HG02884 (cell line): Measurements from ENCODE around the gene TIGAR.

ENCODE experiments used
- ATAC-seq: cut with Tn5 transposase; IDR thresholded peaks from one replicate; pipeline ENCODE4 v1.9.1; 2021; ENCODE audit warnings: mild to moderate bottlenecking, moderate library complexity; ENCODE audit not compliant: unreplicated experiment

The TIGAR gene

DNA sequence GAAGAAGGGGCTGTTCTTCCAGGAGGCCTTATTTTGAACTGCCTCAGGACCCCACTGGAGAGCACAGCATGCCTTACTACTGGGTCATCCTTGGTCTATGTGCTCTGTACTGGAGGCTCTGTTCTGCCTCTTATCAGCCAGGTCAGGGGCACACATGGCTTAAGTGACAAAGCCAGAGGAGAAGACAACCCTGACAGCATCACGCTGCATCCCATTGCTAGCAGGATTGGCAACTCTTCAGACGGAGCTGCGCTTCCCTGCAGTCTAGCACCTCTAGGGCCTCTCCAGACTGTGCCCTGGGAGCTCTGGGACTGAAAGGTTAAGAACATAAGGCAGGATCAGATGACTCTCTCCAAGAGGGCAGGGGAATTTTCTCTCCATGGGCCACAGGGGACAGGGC lies 17.3 kb upstream of the TIGAR start:
- ATAC-seq = no peak

DNA sequence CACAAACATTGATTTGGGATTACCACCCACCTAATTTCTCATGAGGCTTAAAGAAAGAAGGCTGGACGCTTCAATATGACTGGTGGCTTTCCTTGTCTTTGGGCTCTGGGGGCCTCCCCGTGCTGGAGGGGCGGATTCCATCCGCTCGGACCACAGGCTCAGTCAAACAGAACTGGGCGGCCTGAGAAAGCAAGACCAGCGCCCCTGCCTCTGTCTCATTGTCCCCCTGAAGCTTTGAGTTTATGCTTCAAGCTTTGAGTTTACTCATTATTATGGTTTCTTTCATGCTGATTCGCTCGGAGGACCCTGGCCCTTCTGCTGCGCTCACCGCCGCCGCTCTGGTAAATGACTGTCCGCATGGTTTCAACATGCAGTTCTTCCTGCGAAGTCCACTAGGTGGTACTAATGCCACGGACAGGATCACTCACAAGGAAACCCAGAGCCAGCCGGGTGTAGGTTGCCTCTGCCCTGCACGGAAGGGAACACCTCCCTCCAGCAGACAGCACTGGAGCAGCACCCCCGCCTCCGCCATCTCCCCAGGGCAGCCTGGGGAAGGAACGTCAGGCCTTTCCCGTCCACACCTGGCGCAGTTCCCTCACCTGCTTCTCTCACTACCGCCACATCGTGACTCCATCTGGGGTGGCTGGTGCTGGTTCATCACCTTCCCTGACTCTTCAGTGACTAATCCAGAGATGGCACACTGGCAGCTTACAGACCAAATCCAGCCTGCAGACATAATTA lies 13.2 kb upstream of the TIGAR start:
- ATAC-seq = no peak

DNA sequence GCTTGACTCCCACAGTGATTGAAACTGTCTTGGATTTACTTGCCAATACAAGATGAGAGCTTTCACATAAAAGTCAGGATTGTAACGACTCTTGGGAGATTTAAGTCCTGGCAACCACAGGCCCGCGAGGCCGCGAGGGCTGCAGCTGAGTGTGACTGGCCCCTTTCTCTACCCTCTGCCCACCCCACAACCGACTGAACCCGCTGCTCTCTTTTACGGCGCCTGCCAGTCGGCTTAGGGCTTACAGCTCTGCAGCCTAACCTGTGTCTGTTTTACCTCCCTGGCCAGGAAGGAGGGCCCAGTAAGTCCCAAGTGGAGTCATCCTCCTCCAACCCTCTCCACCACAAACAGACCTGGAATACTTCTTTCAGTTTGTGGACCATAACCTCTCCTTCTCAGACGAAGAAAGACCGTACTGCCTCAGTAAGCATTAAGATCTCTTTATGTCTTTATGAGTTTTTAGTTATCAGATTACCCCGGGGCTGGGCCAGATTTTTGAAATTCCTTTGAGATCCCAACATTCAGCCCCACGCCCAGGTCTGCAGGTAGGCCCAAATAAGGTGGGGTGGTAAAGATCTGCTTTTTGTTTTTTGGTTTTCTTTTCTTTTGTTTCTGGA lies 12.6 kb upstream of the TIGAR start:
- ATAC-seq = no peak

DNA sequence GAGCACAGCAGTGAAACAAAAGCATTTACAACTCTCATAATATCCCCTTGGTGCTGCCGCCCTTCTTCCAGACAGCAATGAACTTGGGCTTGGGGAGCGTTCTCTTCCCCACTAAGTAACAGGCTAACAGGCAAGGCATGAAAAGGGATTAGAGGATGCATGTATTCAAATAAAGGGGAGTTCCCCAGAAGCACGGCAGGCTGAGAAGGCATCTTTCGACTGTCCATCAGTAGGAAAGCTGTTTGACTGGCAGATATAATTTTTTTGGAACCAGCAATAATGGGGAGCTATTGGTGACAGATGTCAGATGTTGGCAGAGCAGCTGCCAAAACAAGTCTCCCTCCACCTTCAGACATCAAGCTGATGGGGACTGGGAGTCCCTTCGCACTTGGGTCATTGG lies 9.2 kb upstream of the TIGAR start:
- no peak for ATAC-seq

DNA sequence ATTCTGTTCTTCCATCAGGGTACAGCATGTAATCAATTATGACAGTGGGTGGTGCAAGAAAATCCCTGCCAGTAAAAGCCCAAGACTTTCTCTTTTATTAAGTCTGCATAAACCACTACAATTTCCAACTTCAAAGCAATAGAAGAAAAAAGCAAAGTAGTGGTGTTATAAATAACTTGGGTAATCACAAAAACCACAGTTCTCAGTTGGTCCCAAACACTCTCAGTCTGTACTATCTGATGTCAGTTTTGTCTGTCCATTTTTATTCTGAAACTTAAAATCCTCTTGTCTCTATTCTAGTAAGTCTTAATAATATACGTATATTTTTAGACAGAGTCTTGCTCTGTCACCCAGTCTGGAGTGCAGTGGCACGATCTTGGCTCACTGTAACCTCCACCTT lies 8.8 kb upstream of the TIGAR start:
- no peak for ATAC-seq

DNA sequence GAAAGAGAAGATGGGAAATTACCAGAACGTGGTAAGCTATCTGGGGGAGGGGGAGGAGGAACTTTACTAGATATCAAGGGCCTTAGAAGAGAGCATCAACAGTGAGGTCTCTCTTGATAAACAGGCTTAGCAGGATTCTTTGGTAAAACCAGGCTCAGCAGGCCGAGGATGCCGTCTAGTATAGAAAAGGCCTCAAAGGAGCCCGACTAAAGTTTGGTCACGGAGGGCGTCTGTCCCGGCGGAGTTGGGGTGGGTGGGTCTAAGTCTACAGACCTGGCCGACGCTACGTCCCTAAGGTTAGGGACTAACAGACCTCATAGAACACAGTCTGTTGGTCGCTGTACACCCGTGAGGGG lies 538 bp upstream of the TIGAR start:
- ATAC-seq = peak; percentile 30

DNA sequence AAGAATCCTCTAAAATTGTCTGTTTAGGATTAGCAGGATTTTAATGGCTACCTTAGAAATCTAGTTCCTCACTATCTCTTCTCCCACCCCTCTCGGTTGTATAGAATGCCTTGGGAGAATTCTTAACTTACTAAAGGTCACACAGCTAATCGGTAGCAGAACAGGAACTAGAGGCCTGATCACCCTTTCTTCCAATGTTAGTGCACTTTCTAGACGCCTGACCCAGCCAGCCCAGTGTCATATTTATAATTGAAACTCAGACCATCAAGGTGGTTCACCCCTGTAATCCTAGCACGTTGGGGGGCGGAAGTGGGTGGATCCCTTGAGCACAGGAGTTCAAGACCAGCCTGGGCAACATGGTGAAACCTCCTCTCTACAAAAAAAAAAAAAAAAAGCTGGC lies 1.7 kb downstream of the TIGAR start:
- ATAC-seq = no peak

DNA sequence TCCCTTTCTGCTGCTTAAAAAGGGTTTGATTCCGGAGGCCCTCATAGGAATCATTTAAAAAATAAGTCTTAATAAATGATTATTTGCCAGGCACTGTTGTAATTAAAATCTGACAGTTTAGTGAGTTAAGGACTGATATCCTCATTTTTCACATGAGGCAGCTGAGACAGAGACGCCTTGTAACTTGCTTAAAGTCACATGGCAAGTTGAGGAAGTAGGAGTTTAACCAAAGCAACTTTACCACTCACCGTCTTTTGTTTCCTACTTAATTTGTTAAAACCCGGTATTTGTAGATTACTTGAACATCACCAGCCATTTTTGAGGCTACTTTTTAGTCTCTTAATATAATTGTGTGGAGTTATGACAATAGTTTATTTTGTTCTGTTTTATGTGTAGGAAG lies 2.4 kb downstream of the TIGAR start:
- ATAC-seq = no peak

DNA sequence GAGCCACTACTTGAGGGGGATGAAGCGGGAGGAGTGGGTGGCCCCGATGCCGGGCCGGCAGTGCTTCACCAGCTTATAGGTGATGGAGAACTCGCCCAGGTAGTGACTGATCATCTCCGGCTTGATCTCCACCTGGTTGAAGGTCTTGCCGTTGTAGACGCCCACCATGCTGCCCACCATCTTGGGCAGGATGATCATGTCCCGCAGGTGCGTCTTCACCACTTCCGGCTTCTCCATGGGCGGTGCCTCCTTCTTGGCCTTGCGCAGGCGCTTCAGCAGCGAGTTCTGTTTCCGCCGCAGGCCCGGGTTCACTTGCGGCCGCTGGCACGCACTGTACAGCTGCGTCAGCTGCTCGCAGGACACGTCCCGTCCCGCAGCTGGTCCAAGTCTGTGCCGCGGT lies 3.4 kb downstream of the TIGAR start:
- no peak for ATAC-seq

DNA sequence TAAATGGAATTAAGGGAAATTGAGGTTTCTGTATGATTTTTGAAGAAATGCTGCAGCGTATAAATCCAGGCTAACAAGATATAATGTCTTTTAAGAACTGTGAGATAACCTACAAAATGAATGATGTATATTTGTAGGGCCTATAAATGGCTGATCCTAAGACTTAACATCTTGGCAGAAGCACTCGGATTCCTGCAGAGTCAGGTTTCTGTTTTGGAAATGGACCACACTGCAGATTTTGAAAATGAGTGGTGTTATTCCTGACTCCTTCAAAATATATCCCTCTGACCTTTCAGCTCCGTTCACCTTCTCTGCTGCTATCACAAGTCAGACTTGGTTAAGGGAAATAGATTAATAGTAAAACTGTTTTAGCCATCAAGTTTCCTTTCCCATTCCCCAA lies 5.0 kb downstream of the TIGAR start:
- ATAC-seq = no peak

DNA sequence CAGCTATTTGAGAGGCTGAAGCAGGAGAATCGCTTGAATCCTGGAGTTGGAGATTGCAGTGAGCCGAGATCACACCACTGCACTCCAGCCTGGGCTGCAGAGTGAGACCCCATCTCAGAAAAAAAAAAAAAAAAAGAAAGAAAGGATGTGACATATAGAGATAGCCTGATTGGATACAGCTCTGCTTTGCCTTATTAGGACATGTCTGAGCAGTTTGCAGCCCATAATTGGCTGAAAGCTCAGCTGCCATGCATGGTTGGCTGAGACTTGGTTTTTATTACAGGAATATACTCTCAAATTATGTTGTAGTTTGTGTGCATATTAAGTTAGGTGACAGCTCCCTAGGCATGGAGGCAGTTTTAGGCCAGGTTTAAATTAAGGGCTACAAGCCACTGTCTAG lies 6.3 kb downstream of the TIGAR start:
- no peak for ATAC-seq

DNA sequence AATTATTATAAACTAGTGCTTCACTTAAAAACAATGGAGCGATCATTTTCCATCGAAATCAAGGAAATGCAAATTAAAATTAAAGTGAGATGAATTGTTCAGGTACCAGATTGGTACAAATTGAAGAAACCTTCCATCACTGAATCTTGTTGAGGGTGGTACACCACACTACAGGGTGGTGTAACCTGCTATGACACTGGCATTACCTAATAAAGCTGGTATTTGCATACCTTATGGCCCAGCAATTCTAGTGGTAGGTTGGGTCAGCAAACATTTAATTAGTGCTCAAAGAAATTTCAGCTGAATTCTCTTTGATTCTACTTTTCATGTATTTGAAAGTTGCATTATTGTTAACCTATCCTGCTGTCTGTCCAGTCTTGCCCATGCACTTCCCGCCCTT lies 9.2 kb downstream of the TIGAR start:
- no peak for ATAC-seq

DNA sequence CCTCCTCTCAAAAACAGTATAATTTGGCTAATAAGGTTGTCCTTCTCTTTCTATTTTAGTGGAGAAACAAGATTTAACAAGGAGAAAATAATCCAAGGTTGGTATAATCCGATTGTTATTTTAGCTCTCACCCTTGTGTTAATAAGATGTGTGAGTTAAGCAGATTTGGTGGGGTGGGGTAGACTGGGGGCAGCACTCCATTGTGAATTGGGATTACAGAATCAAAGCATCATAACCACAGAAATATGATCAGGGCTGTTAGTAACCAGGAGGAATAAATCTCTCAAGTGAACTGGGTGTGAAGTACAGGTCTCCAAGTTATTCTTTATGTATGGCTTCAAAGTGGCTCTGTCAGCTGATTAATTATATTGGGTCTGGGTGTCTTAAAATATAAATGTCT lies 10.2 kb downstream of the TIGAR start:
- ATAC-seq = no peak

DNA sequence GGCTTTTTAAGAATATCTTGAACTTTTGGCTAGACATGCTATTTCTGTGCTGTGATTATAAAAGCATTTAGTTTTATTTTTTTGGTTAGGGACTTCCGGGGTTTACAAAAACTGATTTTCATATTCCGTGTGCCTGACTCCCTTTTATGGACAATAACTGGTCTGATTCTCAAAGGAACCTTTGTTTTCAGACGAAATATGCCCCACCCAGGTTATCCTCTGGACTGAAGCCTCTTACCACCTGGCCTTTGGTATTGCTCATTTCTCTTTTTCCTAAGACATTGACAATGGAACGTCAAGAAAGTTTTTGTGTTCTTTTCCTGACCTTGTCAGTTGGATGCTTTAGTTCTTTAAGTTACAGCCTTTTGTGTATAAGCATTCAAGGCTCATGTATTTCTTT lies 10.8 kb downstream of the TIGAR start:
- no peak for ATAC-seq

DNA sequence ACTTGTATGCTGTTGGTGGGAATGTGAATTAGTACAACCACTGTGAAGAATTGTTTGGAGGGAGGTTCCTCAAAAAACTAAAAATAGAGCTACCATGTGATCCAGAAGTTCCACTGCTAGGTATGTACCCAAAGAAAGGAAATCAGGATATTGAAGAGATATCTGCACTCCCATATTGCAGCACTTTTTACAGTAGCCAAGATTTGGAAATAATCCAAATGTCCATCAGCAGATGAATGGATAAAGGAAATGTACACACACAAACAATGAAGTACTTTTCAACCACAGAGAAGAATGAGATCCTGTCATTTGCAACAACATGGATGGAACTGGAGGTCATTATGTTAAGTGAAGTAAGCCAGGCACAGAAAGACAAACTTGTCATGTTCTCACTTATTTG lies 25.9 kb downstream of the TIGAR start:
- no peak for ATAC-seq

DNA sequence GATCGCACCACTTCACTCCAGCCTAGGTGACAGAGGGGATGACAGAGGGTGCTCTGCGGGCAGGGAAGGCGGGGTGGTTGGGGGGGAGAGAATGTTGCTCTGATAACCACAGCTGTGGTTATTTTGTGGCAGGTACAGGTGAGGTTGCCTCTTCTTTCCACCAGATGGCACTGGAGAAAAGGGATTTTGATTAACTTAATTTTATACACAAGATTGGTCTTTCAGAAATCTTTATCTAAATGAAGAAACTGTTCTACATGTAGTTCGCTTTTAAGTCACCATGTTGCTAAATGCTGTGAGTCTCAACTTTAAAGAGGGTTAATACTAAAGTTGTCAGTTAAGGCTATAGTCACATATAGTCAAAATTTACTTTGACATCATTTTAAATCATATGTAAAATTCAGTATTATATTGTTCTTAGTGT lies 32.8 kb downstream of the TIGAR start:
- ATAC-seq = no peak

DNA sequence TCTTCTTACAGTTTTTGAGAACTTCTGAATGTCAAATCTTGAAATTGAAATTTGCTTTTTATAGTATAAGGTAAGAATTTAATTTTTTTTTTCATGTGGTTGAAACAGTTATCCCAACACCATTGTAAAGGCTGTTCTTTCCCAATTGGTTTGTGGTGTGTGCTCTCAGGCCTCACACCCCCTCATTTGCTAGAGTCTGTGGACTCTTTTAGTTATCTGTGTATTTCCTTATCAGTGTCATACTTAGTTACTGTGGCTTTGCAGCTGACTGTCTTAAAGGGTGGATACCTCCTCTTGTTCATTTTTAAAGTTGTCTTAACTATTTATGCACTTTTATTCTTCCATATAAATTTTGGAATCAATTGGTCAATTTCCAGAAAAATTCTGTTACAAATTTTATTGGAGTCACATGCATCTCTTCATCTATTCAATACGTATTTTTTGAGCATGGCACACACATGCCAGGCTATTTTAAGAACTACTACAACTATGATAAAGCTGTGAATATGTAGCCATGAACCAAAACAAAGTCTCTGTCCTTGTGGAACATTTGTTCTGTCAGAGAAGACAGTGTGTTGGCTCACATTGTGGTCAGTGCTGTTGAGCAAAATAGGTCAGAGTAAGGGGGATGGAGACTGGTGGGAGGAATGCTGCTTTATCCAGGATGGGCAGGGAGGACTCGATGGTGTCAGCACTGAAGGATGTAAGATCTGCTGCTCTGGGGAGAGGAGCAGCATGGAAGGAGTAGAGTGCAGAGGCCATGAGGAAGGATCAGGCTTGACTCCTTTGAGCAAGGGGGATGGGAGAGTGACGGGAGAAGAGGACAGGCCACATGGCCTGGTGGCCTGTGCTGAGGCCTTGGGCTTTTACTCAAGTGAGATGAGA lies 34.4 kb downstream of the TIGAR start:
- no peak for ATAC-seq

DNA sequence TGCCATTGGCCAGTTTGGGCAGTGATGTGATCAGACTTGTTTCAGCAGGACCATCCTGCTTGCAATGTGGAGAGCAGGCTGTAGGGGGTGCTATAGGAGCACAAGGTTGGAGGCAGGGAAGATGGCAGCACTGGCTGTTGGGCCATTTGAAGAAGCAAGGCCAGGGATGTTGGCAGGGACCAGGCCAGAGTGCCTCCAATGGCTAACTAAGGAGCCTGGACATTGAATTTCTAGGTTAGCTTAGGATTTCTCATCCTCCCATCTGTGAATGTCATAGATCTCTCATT lies 35.0 kb downstream of the TIGAR start:
- ATAC-seq = no peak

DNA sequence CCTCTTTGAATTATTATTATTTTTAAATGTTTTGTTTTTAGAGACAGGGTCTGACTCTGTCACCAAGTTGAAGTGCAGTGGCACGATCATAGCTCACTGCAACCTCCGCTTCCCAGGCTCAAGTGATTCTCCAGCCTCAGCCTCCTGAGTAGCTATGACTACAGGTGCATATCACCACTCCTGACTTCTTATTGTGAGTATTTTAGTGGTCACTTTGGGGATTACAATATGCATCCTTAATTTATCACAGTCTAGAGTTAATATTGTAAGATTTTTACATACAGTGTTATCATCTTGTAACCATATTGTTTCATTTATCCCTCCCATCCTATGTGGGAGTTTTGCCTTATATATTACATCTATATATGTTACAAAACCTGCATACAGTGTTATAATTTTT lies 45.1 kb downstream of the TIGAR start:
- ATAC-seq = no peak

DNA sequence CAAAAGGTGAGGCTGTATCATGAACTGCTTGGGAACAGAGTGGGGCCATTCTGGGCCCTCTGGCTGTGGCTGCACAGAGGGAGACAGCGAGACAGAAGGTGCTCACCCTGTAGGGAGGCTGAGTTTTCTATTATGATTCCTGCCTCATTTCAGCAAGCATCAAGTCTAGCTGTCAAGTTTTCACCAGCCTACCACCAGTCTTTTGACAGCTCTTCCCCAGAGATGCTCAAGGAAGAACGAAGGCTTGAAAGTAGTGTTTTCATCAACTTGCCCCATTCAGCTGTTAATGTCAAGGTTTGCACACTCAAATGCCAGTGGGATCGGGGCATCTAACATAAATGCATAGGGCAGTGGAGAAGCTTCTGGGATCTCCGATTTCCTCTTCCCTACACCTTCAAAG lies 48.5 kb downstream of the TIGAR start:
- ATAC-seq = no peak

DNA sequence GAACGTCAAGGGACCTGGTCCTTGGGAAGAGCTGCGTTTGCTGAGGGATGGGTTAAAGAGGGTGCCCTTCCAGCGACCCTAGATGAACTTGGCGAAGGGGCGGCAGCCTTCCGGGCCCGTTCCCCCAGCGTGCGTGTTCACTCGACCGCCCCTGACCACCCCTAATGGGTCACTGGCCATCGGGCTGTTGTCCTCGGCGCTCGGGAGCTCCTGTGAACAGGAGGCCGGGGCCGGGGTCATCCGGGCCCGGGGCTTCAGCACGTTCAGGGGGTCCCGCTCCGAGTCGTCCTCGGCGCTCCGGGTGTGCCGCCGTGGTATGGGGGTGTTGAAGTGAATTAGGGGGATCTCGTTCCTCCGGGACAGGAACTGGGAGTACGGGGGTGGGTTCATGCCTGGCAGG lies 49.3 kb downstream of the TIGAR start:
- ATAC-seq = no peak

DNA sequence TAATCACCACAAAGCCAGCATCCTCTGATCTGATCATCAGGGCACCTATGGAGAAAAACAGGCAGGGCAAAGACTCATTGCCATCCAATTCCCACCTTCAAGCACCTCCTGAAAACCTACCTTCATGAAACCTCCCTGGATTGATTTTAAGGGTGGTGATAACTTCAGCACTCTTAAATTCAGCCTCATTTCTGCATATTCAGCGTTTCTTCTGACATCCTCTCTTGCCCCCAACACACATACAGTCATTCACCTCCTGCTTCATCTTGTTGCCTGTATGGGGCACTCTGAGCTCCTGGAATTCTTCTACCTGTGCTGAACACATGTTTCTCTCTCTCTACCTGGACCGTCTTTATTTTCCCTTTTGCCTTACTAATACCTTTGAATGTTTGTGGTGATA lies 51.6 kb downstream of the TIGAR start:
- ATAC-seq = no peak
